Gastrocnemius medialis (tissue), 4 donors: ENCODE results near the gene SRP14. TPM values are rescaled to one million over a fixed set of nuclear protein-coding genes. Genes with fewer than 3 reads are reported as not detected.

Source experiments
- ATAC-seq, 2 donors: fragments of 150-250 bp; one replicate each; pipeline ENCODE4 v1.9.1; 2016
- DNase-seq, 2 donors: peaks; one replicate each; pipeline ENCODE4 v3.0.0-alpha.2; 2019
- H3K27ac ChIP-seq, 4 donors: fragments of 200-600 bp; sonication (generic); 1 replicate in 1 of 4; 2 replicates in 3 of 4; pipeline ENCODE4 v1.5.1; 2016 to 2018; ENCODE audit warnings: mild to moderate bottlenecking in 2 of 4, moderate library complexity in 1 of 4
- H3K27me3 ChIP-seq, 3 donors: fragments of 200-600 bp; sonication (generic) in 2 of 3; 1 replicate in 1 of 3; 2 replicates in 2 of 3; pipeline versions ENCODE4 v1.5.1 to v1.6.0; 2016 to 2019; ENCODE audit warnings: mild to moderate bottlenecking in 1 of 3, moderate library complexity in 1 of 3
- H3K36me3 ChIP-seq, 2 donors: fragments of 200-600 bp; sonication (generic) in 1 of 2; one replicate each; pipeline ENCODE4 v1.5.1; 2017 to 2018
- H3K4me1 ChIP-seq, 2 donors: fragments of 200-600 bp; sonication (generic) in 1 of 2; one replicate each; pipeline ENCODE4 v1.5.1; 2016 to 2017; ENCODE audit warnings: mild to moderate bottlenecking in 2 of 2
- H3K4me3 ChIP-seq, 4 donors: fragments of 200-600 bp; sonication (generic) in 3 of 4; 1 replicate in 1 of 4; 2 replicates in 3 of 4; pipeline ENCODE4 v1.5.1; 2016 to 2019; ENCODE audit warnings: mild to moderate bottlenecking in 2 of 4
- H3K9me3 ChIP-seq, 3 donors: fragments of 200-600 bp; sonication (generic) in 2 of 3; 1 replicate in 1 of 3; 2 replicates in 2 of 3; pipeline ENCODE4 v1.5.1; 2016 to 2019
- CTCF ChIP-seq, 5 experiments: fragments of 450-650 bp in 3 of 5; fragments of 200-600 bp in 2 of 5; sonication (generic) in 2 of 5; IDR thresholded peaks in 4 of 5; conservative IDR thresholded peaks in 1 of 5; 1 replicate in 4 of 5; 2 replicates in 1 of 5; pipeline ENCODE4 v1.5.1; 2016 to 2019; ENCODE audit warnings: antibody characterized with exemption in 5 of 5, mild to moderate bottlenecking in 3 of 5, moderate library complexity in 3 of 5
- POLR2A ChIP-seq, 2 donors: fragments of 450-650 bp; IDR thresholded peaks; one replicate each; pipeline ENCODE4 v1.6.1; 2017; ENCODE audit warnings: antibody characterized with exemption in 2 of 2, mild to moderate bottlenecking in 2 of 2, moderate library complexity in 2 of 2
- in situ Hi-C, 4 donors: fragments of 200-750 bp; cut with MboI; loops; one replicate each; pipeline versions ENCODE4 v1.15.0 to v1.8.0; 2017; ENCODE audit warnings: low sequenced_read_pairs in 4 of 4
- intact Hi-C: fragments of 100-400 bp; cut with DNase I; formaldehyde crosslinking; loops from one replicate; pipeline ENCODE4 v1.15.1; 2023; ENCODE audit warnings: low total_unique reads
- total RNA-seq, 4 donors: library from RNA; depleted of rRNA; stranded (reverse); fragments of >200 nt; gene quantifications; one replicate each; pipeline versions ENCODE4 v1.1.0 to v1.2.3, GENCODE V29; 2016

SRP14 gene
- total RNA-seq, 4 donors from 2014 or later: 180 to 244 (median 208) TPM

GRCh38 chr15:40002295-40002694 lies 36.7 kb downstream of the SRP14 start:
- no peak overlapping the region for H3K4me3 ChIP-seq
- DNase-seq (no peak), ATAC-seq (no peak)
- H3K9me3 ChIP-seq: no peaks in the 10 kb centered on the region
- no peaks in the 10 kb centered on the region for H3K27me3 ChIP-seq
- H3K4me1 ChIP-seq: no peaks in the 10 kb centered on the region
- H3K27ac ChIP-seq: no peak overlapping the region
- H3K36me3 ChIP-seq: peaks cover 0 to 82% of the 10 kb centered on the region in 2 donors
- TF ChIP-seq POLR2A (IDR thresholded peaks at IDR 0.05): no peak
- no peak for TF ChIP-seq CTCF (IDR thresholded peaks at IDR 0.05 in 4 of 5, conservative IDR thresholded peaks at IDR 0.05 in 1 of 5)
- intact Hi-C loops: no loop called here
- in situ Hi-C loops: no loop called here

GRCh38 chr15:39999538-40000200 lies 39.3 kb downstream of the SRP14 start:
- intact Hi-C loops: no loop called here
- peaks cover 0 to 77% of the 10 kb centered on the region in 2 donors for H3K36me3 ChIP-seq
- no peak overlapping the region for H3K27ac ChIP-seq

GRCh38 chr15:39998511-39999077 lies 40.4 kb downstream of the SRP14 start:
- no peaks in the 10 kb centered on the region for H3K27me3 ChIP-seq
- ATAC-seq (no peak), DNase-seq (no peak)
- intact Hi-C loops: no loop called here
- no peaks in the 10 kb centered on the region for H3K4me1 ChIP-seq
- H3K27ac ChIP-seq: no peak overlapping the region
- H3K36me3 ChIP-seq: peaks cover 0 to 78% of the 10 kb centered on the region in 2 donors
- TF ChIP-seq CTCF (IDR thresholded peaks at IDR 0.05 in 4 of 5, conservative IDR thresholded peaks at IDR 0.05 in 1 of 5): no peak
- no peak for TF ChIP-seq POLR2A (IDR thresholded peaks at IDR 0.05)
- H3K4me3 ChIP-seq: no peak overlapping the region
- H3K9me3 ChIP-seq: no peaks in the 10 kb centered on the region
- in situ Hi-C loops: no loop called here

More at GRCh38 chr15:39999538-40000200, 39.3 kb downstream of the SRP14 start:
- Histone ChIP-seq H3K9me3 (no peaks in the 10 kb centered on the region), H3K4me3 (no peak overlapping the region), H3K4me1 (no peaks in the 10 kb centered on the region), H3K27me3 (no peaks in the 10 kb centered on the region)
- TF ChIP-seq POLR2A (IDR thresholded peaks at IDR 0.05): no peak
- TF ChIP-seq CTCF (IDR thresholded peaks at IDR 0.05 in 4 of 5, conservative IDR thresholded peaks at IDR 0.05 in 1 of 5): no peak
- ATAC-seq: no peak
- no peak for DNase-seq
- in situ Hi-C loops: no loop called here

- no peak overlapping the region for H3K27ac ChIP-seq
- H3K4me1 ChIP-seq: no peaks in the 10 kb centered on the region
- TF ChIP-seq CTCF (IDR thresholded peaks at IDR 0.05 in 4 of 5, conservative IDR thresholded peaks at IDR 0.05 in 1 of 5): no peak
- TF ChIP-seq POLR2A (IDR thresholded peaks at IDR 0.05): no peak
- in situ Hi-C loops: no loop called here
- no peak for ATAC-seq
- intact Hi-C loops: no loop called here
- H3K36me3 ChIP-seq: peaks cover 0 to 78% of the 10 kb centered on the region in 2 donors
- no peak overlapping the region for H3K4me3 ChIP-seq
- no peaks in the 10 kb centered on the region for H3K9me3 ChIP-seq
- DNase-seq: no peak
- H3K27me3 ChIP-seq: no peaks in the 10 kb centered on the region
These were observed 41.3 kb downstream of the SRP14 start for GRCh38 chr15:39997639-39998038.
